Brain microvascular endothelial cell (primary cell): Measurements from ENCODE around the gene AFF3.

Source experiments
- DNase-seq: peaks from one replicate; pipeline ENCODE4 v3.0.0-alpha.2; 2020
- H3K27ac ChIP-seq: fragments of 250-450 bp; sonication (Bioruptor Pico); 2 replicates; pipeline ENCODE4 v1.5.1; 2020; ENCODE audit warnings: mild to moderate bottlenecking, moderate library complexity
- H3K27me3 ChIP-seq: fragments of 250-450 bp; sonication (Bioruptor Pico); replicated peaks from 2 replicates; pipeline ENCODE4 v1.5.1; 2020; ENCODE audit warnings: mild to moderate bottlenecking
- H3K36me3 ChIP-seq: fragments of 250-450 bp; sonication (Bioruptor Pico); replicated peaks from 2 replicates; pipeline ENCODE4 v1.5.1; 2020; ENCODE audit warnings: mild to moderate bottlenecking
- H3K4me3 ChIP-seq: 2 replicates; pipeline ENCODE4 v1.5.1; 2011; ENCODE audit warnings: low read depth, mild to moderate bottlenecking, control low read depth, low read length, moderate library complexity
- in situ Hi-C: cut with HindIII; loops from 2 replicates; pipeline ENCODE4 v1.10.0; 2017; ENCODE audit warnings: low sequenced_read_pairs, low pct_ligation_motif_present
- TF ChIP-seq, protein P1 (sequence below): IDR thresholded peaks from 2 replicates; pipeline ENCODE4 v1.5.1; 2011; ENCODE audit warnings: low read depth, mild to moderate bottlenecking, moderate library complexity, low read length, control low read depth, inconsistent platforms; ENCODE audit errors: missing control alignments

Gene AFF3

GRCh38 chr2:99710721-99711120 is 431.7 kb downstream of the AFF3 start:
- TF ChIP-seq, protein P1, sequence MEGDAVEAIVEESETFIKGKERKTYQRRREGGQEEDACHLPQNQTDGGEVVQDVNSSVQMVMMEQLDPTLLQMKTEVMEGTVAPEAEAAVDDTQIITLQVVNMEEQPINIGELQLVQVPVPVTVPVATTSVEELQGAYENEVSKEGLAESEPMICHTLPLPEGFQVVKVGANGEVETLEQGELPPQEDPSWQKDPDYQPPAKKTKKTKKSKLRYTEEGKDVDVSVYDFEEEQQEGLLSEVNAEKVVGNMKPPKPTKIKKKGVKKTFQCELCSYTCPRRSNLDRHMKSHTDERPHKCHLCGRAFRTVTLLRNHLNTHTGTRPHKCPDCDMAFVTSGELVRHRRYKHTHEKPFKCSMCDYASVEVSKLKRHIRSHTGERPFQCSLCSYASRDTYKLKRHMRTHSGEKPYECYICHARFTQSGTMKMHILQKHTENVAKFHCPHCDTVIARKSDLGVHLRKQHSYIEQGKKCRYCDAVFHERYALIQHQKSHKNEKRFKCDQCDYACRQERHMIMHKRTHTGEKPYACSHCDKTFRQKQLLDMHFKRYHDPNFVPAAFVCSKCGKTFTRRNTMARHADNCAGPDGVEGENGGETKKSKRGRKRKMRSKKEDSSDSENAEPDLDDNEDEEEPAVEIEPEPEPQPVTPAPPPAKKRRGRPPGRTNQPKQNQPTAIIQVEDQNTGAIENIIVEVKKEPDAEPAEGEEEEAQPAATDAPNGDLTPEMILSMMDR = no peak
- no peaks in the 10 kb centered on the region for H3K27me3 ChIP-seq
- in situ Hi-C loops = no loop called here
- H3K27ac ChIP-seq = no peak overlapping the region
- no peak for DNase-seq
- no peak overlapping the region for H3K4me3 ChIP-seq
- H3K36me3 ChIP-seq = no peaks in the 10 kb centered on the region

DNA sequence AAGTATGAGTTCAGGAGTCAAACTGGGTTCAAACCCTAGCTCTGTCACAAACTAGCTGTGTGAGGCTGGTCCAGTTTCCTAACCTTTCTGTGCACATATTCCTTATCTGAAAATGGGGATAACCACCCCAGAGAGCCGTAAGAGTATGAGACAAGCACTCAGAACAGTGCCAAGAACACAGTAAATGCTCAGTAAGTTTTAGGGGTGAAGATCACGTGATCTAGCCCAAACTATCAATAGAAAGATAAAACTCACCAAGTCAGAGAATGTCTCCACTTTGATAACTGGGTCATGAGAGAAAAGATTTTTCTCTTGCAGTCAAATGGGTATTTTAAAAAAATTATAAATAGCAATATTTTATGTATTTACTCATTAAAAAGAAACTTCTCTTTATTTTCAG is 433.2 kb downstream of the AFF3 start:
- no peaks in the 10 kb centered on the region for H3K36me3 ChIP-seq
- no peak overlapping the region for H3K4me3 ChIP-seq
- H3K27ac ChIP-seq = no peak overlapping the region
- DNase-seq = no peak
- H3K27me3 ChIP-seq = no peaks in the 10 kb centered on the region
- TF ChIP-seq, protein P1 = no peak
- in situ Hi-C loops = no loop called here

DNA sequence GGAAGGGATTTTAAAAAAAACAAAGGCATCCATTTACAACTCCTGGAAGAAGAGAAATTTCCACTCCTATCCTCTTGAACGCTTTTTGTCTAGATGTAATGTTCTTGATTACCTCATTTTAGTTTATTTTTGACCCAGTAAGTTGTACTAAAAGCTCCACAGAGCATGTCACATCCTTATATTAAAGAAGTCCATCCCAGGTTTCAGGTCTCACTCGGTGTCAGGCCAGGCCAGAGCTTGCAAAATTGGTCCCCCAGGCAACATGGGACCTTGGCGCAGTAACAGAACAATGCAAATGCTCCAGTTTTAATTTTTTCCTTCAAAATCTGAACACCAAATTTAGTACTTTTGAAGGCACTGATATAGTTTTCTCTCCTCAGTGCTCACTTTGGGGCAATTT is 434.2 kb downstream of the AFF3 start:
- Histone ChIP-seq H3K27ac (no peak overlapping the region), H3K36me3 (no peaks in the 10 kb centered on the region), H3K27me3 (no peaks in the 10 kb centered on the region), H3K4me3 (no peak overlapping the region)
- in situ Hi-C loops = no loop called here
- TF ChIP-seq, protein P1 = no peak
- no peak for DNase-seq

- H3K4me3 ChIP-seq = no peak overlapping the region
- no peak for DNase-seq
- no peaks in the 10 kb centered on the region for H3K36me3 ChIP-seq
- no peak overlapping the region for H3K27ac ChIP-seq
- H3K27me3 ChIP-seq = no peaks in the 10 kb centered on the region
- in situ Hi-C loops = no loop called here
- TF ChIP-seq, protein P1 = no peak
Observed at GRCh38 chr2:99707592-99707991, 434.8 kb downstream of the AFF3 start.

DNA sequence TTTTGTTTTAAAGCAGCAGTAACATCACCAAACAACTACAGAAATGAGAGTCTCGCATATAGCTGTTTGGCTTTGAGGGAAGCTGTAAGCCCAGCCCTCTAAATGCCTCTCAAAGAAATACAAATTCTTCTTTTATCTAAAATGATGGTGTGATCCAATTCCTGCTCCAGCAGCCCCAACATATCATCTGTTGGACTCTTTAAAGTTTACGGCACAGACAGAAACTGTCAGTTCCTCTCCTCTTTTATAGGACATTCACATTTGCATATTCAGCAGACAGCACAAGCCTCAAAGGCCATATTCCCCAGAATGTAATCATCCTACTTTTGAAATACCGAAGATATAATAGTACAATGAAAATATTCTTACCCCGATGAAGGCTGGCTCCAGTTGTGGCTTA is 435.7 kb downstream of the AFF3 start:
- no peak for DNase-seq

DNA sequence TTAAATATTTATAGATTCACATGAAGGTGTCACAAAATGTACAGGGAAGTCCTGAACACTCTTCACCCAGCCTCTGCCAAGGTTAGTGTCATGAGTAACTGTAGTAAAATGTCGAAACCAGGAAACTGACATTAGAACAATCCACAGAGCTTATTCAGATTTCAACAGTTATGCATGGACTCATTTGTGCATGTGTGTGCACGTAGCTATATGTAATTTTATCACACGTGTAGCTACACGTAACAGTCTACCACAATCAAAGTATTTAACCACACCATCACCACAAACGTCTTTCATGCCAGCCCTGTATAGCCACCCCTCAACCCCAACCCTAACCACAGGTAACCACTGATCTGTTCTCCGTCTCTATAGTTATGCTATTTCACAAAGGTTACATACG is 440.9 kb downstream of the AFF3 start:
- H3K27ac ChIP-seq = no peak overlapping the region
- in situ Hi-C loops = no loop called here
- no peak for DNase-seq
- no peaks in the 10 kb centered on the region for H3K27me3 ChIP-seq
- no peaks in the 10 kb centered on the region for H3K36me3 ChIP-seq
- H3K4me3 ChIP-seq = no peak overlapping the region
- TF ChIP-seq, protein P1 = no peak

More for the DNA sequence above, 435.7 kb downstream of the AFF3 start:
- H3K36me3 ChIP-seq = no peaks in the 10 kb centered on the region
- TF ChIP-seq, protein P1 = no peak
- H3K4me3 ChIP-seq = no peak overlapping the region
- H3K27ac ChIP-seq = no peak overlapping the region
- in situ Hi-C loops = no loop called here
- H3K27me3 ChIP-seq = no peaks in the 10 kb centered on the region
